GM13977 (cell line): Measurements from ENCODE around the gene ZBTB32.
A peak's percentile ranks its signal among the peaks of the same experiment; 100 is the strongest.
"Not testable (repeated sequence)": the region's sequence is repeated elsewhere in the genome, so short reads cannot be mapped to it uniquely, and the experiment has no call there.

Experiments used
- DNase-seq: peaks from one replicate; pipeline ENCODE4 v3.0.0; 2012; ENCODE audit warnings: low spot score
- CTCF ChIP-seq: IDR thresholded peaks from 2 replicates; pipeline ENCODE4 v1.5.1; 2012; ENCODE audit warnings: mild to moderate bottlenecking, control low read depth; ENCODE audit not compliant: insufficient read depth; ENCODE audit errors: extremely low read depth, missing control alignments
- in situ Hi-C: fragments of 300-500 bp; cut with MboI; formaldehyde crosslinking; loops from one replicate; pipeline ENCODE4 v1.12.0; 2022; ENCODE audit warnings: low sequenced_read_pairs, low pct_unique_long_range_greater_than_20kb, mixed read lengths, inconsistent platforms; ENCODE audit not compliant: unreplicated experiment

Gene ZBTB32

GRCh38 chr19:35704218-35704617 lies at the start of gene ZBTB32:
Gene ZBTB32, plus strand, starts transcription at chr19:35704558. Its CDS starts 10,069 bp downstream, at chr19:35714627.
- TF ChIP-seq CTCF, result no peak
- peak; percentile 39 for DNase-seq
- in situ Hi-C loops, result no loop called here

- in situ Hi-C loops, DNase-seq: not testable (repeated sequence)
Observed at GRCh38 chr19:35654828-35655227, 49.5 kb upstream of the ZBTB32 start.

- DNase-seq, result no peak
- in situ Hi-C loops, result no loop called here
- no peak for TF ChIP-seq CTCF
Observed at GRCh38 chr19:35655600-35655999, 48.8 kb upstream of the ZBTB32 start.

- no peak for TF ChIP-seq CTCF
- in situ Hi-C loops, result no loop called here
Observed at GRCh38 chr19:35656700-35657099, 47.7 kb upstream of the ZBTB32 start.

GRCh38 chr19:35657904-35658700 lies 46.3 kb upstream of the ZBTB32 start:
- TF ChIP-seq CTCF, result peak; percentile 2
- in situ Hi-C loops, result no loop called here
- no peak for DNase-seq

More at GRCh38 chr19:35656700-35657099, 47.7 kb upstream of the ZBTB32 start:
- DNase-seq, result no peak

GRCh38 chr19:35661995-35662340 lies 42.4 kb upstream of the ZBTB32 start:
- in situ Hi-C loops, result no loop called here
- no peak for TF ChIP-seq CTCF
- no peak for DNase-seq

- DNase-seq, result no peak
- no peak for TF ChIP-seq CTCF
- in situ Hi-C loops, result no loop called here
Observed at GRCh38 chr19:35663981-35664380, 40.4 kb upstream of the ZBTB32 start.
